Measurements from ENCODE around the gene CECR2.
"Not testable (repeated sequence)": the region's sequence is repeated elsewhere in the genome, so short reads cannot be mapped to it uniquely, and the experiment has no call there.

Gene CECR2

GRCh38 chr22:17562906-17563870 lies 193.9 kb downstream of the CECR2 start, which contains the start of gene SLC25A18:
Gene SLC25A18 (plus strand): TSS chr22:17563498. CDS start chr22:17579945, 16,447 bp downstream.
- no peak within 1 kb of the TSS for H3K4me3 ChIP-seq (ENCODE audit: low read length)
- TF ChIP-seq ZNF274 (IDR thresholded peaks at IDR 0.05; ENCODE audit: low read depth, low read length), result no peak

- TF ChIP-seq ZNF274 (IDR thresholded peaks at IDR 0.05; ENCODE audit: low read depth, low read length), result no peak
- no peak overlapping the region for H3K4me3 ChIP-seq (ENCODE audit: low read length)
Observed at GRCh38 chr22:17563936-17564391, 194.7 kb downstream of the CECR2 start.

GRCh38 chr22:17566016-17566687 lies 196.9 kb downstream of the CECR2 start:
- H3K4me3 ChIP-seq (ENCODE audit: low read length), result not testable (repeated sequence)

GRCh38 chr22:17566776-17567175 lies 197.5 kb downstream of the CECR2 start:
- no peak overlapping the region for H3K4me3 ChIP-seq (ENCODE audit: low read length)
- no peak for TF ChIP-seq ZNF274 (IDR thresholded peaks at IDR 0.05; ENCODE audit: low read depth, low read length)

GRCh38 chr22:17569971-17570511 lies 200.8 kb downstream of the CECR2 start:
- no peak overlapping the region for H3K4me3 ChIP-seq (ENCODE audit: low read length)
- no peak for TF ChIP-seq ZNF274 (IDR thresholded peaks at IDR 0.05; ENCODE audit: low read depth, low read length)

- no peak overlapping the region for H3K4me3 ChIP-seq (ENCODE audit: low read length)
- TF ChIP-seq ZNF274 (IDR thresholded peaks at IDR 0.05; ENCODE audit: low read depth, low read length), result no peak
Observed at GRCh38 chr22:17570851-17571631, 201.8 kb downstream of the CECR2 start.

- TF ChIP-seq ZNF274 (IDR thresholded peaks at IDR 0.05; ENCODE audit: low read depth, low read length), result no peak
- no peak overlapping the region for H3K4me3 ChIP-seq (ENCODE audit: low read length)
Observed at GRCh38 chr22:17575151-17575550, 205.9 kb downstream of the CECR2 start.

GRCh38 chr22:17575681-17576080 lies 206.4 kb downstream of the CECR2 start:
- no peak for TF ChIP-seq ZNF274 (IDR thresholded peaks at IDR 0.05; ENCODE audit: low read depth, low read length)
- no peak overlapping the region for H3K4me3 ChIP-seq (ENCODE audit: low read length)

GRCh38 chr22:17576470-17576869 lies 207.2 kb downstream of the CECR2 start:
- TF ChIP-seq ZNF274 (IDR thresholded peaks at IDR 0.05; ENCODE audit: low read depth, low read length), result no peak
- no peak overlapping the region for H3K4me3 ChIP-seq (ENCODE audit: low read length)

- no peak for TF ChIP-seq ZNF274 (IDR thresholded peaks at IDR 0.05; ENCODE audit: low read depth, low read length)
- H3K4me3 ChIP-seq (ENCODE audit: low read length), result no peak overlapping the region
Observed at GRCh38 chr22:17578136-17578754, 209.0 kb downstream of the CECR2 start.

GRCh38 chr22:17579535-17579981 lies 210.3 kb downstream of the CECR2 start:
- no peak overlapping the region for H3K4me3 ChIP-seq (ENCODE audit: low read length)
- no peak for TF ChIP-seq ZNF274 (IDR thresholded peaks at IDR 0.05; ENCODE audit: low read depth, low read length)

- H3K4me3 ChIP-seq (ENCODE audit: low read length), result no peak overlapping the region
- TF ChIP-seq ZNF274 (IDR thresholded peaks at IDR 0.05; ENCODE audit: low read depth, low read length), result no peak
Observed at GRCh38 chr22:17580441-17581031, 211.3 kb downstream of the CECR2 start.

GRCh38 chr22:17581056-17581455 lies 211.8 kb downstream of the CECR2 start:
- no peak for TF ChIP-seq ZNF274 (IDR thresholded peaks at IDR 0.05; ENCODE audit: low read depth, low read length)
- H3K4me3 ChIP-seq (ENCODE audit: low read length), result no peak overlapping the region
